ENCODE results near the gene SLC14A1. TPM values are rescaled to one million over a fixed set of nuclear protein-coding genes. Genes with fewer than 3 reads are reported as not detected.

Gene SLC14A1
- total RNA-seq, 1 donor = 254 TPM

- no peak overlapping the region for H3K4me3 ChIP-seq (ENCODE audit: low read depth, low read length)
- TF ChIP-seq CTCF (IDR thresholded peaks at IDR 0.05; ENCODE audit: insufficient read depth, low read length) = no peak
- DNase-seq (ENCODE audit: low read depth) = no peak
Measured at GRCh38 chr18:45684341-45685115, 39.5 kb upstream of the SLC14A1 start.

GRCh38 chr18:45686891-45687611, 36.9 kb upstream of the SLC14A1 start:
- DNase-seq (ENCODE audit: low read depth) = no peak
- H3K4me3 ChIP-seq (ENCODE audit: low read depth, low read length) = no peak overlapping the region
- TF ChIP-seq CTCF (IDR thresholded peaks at IDR 0.05; ENCODE audit: insufficient read depth, low read length) = no peak

GRCh38 chr18:45687621-45688020, 36.4 kb upstream of the SLC14A1 start:
- no peak overlapping the region for H3K4me3 ChIP-seq (ENCODE audit: low read depth, low read length)
- TF ChIP-seq CTCF (IDR thresholded peaks at IDR 0.05; ENCODE audit: insufficient read depth, low read length) = no peak
- DNase-seq (ENCODE audit: low read depth) = no peak

GRCh38 chr18:45688113-45688512, 35.9 kb upstream of the SLC14A1 start:
- DNase-seq (ENCODE audit: low read depth) = no peak
- no peak overlapping the region for H3K4me3 ChIP-seq (ENCODE audit: low read depth, low read length)
- TF ChIP-seq CTCF (IDR thresholded peaks at IDR 0.05; ENCODE audit: insufficient read depth, low read length) = no peak

GRCh38 chr18:45688833-45689232, 35.1 kb upstream of the SLC14A1 start:
- no peak for TF ChIP-seq CTCF (IDR thresholded peaks at IDR 0.05; ENCODE audit: insufficient read depth, low read length)
- H3K4me3 ChIP-seq (ENCODE audit: low read depth, low read length) = no peak overlapping the region
- DNase-seq (ENCODE audit: low read depth) = no peak

GRCh38 chr18:45689396-45689795, 34.6 kb upstream of the SLC14A1 start:
- TF ChIP-seq CTCF (IDR thresholded peaks at IDR 0.05; ENCODE audit: insufficient read depth, low read length) = no peak
- no peak overlapping the region for H3K4me3 ChIP-seq (ENCODE audit: low read depth, low read length)
- no peak for DNase-seq (ENCODE audit: low read depth)
